GM23248 (cell line): ENCODE measurements around the gene NUP93.

Experiments
- EZH2 ChIP-seq: fragments of 200-600 bp; sonication (generic); IDR thresholded peaks from 2 replicates; pipeline ENCODE4 v1.6.1; 2018; ENCODE audit warnings: antibody characterized with exemption, mild to moderate bottlenecking; ENCODE audit not compliant: insufficient read depth, poor library complexity, severe bottlenecking
- EZH2phosphoT487 ChIP-seq: fragments of 200-600 bp; sonication (generic); IDR thresholded peaks from 2 replicates; pipeline ENCODE4 v1.6.1; 2018; ENCODE audit warnings: antibody characterized with exemption, moderate library complexity, mild to moderate bottlenecking, low read depth; ENCODE audit not compliant: insufficient read depth

DNA sequence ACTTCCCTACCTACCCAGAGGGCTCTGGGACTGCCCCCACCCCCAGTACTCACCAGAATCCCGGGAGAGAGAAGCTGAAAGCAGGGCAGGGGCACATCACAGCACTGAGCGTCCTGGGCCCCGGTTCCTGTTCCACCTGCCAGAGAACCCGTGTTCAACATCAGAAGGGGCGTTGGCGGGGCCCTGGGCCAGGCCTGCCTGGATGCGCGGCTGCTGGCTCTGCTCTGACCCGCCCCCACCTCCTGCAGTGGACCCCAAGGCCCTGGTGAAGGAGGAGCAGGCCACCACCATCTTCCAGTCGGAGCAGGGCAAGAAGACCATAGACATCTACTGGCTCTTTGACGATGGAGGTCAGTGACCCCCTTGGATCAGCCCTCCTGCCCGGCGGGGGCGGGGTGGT lies 162.8 kb downstream of the NUP93 start:
- TF ChIP-seq EZH2 (no peak), EZH2phosphoT487 (no peak)
